HG03558 (cell line): Measurements from ENCODE around the gene SAPCD1.

Experiments
- ATAC-seq: cut with Tn5 transposase; IDR thresholded peaks from one replicate; pipeline ENCODE4 v1.9.1; 2021; ENCODE audit warnings: moderate number of reproducible peaks; ENCODE audit not compliant: unreplicated experiment; ENCODE audit errors: extremely low read depth

Gene SAPCD1

GRCh38 chr6:31762356-31762755, at the start of gene SAPCD1:
SAPCD1 (plus strand) TSS chr6:31762656; CDS start chr6:31763055, 399 bp downstream.
- no peak for ATAC-seq

- ATAC-seq = no peak
Measured at GRCh38 chr6:31713465-31713864, 49.0 kb upstream of the SAPCD1 start.

GRCh38 chr6:31713991-31714684, 48.3 kb upstream of the SAPCD1 start:
- no peak for ATAC-seq

- no peak for ATAC-seq
Measured at GRCh38 chr6:31715022-31715958, 47.2 kb upstream of the SAPCD1 start, which contains the start of gene LY6G6D. LY6G6D (plus strand) TSS chr6:31715348; CDS start chr6:31715356, 8 bp downstream.

GRCh38 chr6:31717499-31718222, 44.8 kb upstream of the SAPCD1 start:
- no peak for ATAC-seq

- no peak for ATAC-seq
Measured at GRCh38 chr6:31718265-31718664, 44.2 kb upstream of the SAPCD1 start.

GRCh38 chr6:31719001-31719400, 43.5 kb upstream of the SAPCD1 start:
- ATAC-seq = no peak

- no peak for ATAC-seq
Measured at GRCh38 chr6:31720196-31720770, 42.2 kb upstream of the SAPCD1 start.

- no peak for ATAC-seq
Measured at GRCh38 chr6:31721351-31722020, 41.0 kb upstream of the SAPCD1 start, which contains the start of gene LY6G6C. LY6G6C (minus strand) TSS chr6:31721746; CDS start chr6:31721679, 67 bp downstream.

- no peak for ATAC-seq
Measured at GRCh38 chr6:31722173-31722572, 40.3 kb upstream of the SAPCD1 start.

- no peak for ATAC-seq
Measured at GRCh38 chr6:31723245-31723979, 39.0 kb upstream of the SAPCD1 start, which contains the start of gene MPIG6B. MPIG6B (plus strand) TSS chr6:31723373; CDS start chr6:31723384, 11 bp downstream.

GRCh38 chr6:31723980-31724691, 38.3 kb upstream of the SAPCD1 start:
- ATAC-seq = no peak

GRCh38 chr6:31725502-31726350, 36.7 kb upstream of the SAPCD1 start:
- no peak for ATAC-seq

- no peak for ATAC-seq
Measured at GRCh38 chr6:31727034-31727716, 35.3 kb upstream of the SAPCD1 start.

- no peak for ATAC-seq
Measured at GRCh38 chr6:31727717-31728671, 34.5 kb upstream of the SAPCD1 start.
